Dendritic cell treated with granulocyte-macrophage colony-stimulating factor and Interleukin-4, amounts not matched to agents 40 ng/mL and 50 ng/mL, for 4 days (primary cell): Measurements from ENCODE around the gene ZNF423.
"Not testable (repeated sequence)": the region's sequence is repeated elsewhere in the genome, so short reads cannot be mapped to it uniquely, and the experiment has no call there.

Experiments
- H3K27ac Mint-ChIP-seq: one replicate; pipeline ENCODE4 v1.8.0; 2022; ENCODE audit warnings: mild to moderate bottlenecking, mixed read lengths
- H3K27me3 Mint-ChIP-seq: one replicate; pipeline ENCODE4 v1.8.0; 2022; ENCODE audit warnings: mild to moderate bottlenecking, mixed read lengths
- H3K36me3 Mint-ChIP-seq: one replicate; pipeline ENCODE4 v1.8.0; 2022; ENCODE audit warnings: low read depth, mixed read lengths
- H3K4me1 Mint-ChIP-seq: one replicate; pipeline ENCODE4 v1.8.0; 2022; ENCODE audit warnings: low read depth, mixed read lengths
- H3K4me3 Mint-ChIP-seq: one replicate; pipeline ENCODE4 v1.8.0; 2022; ENCODE audit warnings: mild to moderate bottlenecking, moderate library complexity, mixed read lengths
- H3K9me3 Mint-ChIP-seq: one replicate; pipeline ENCODE4 v1.8.0; 2022; ENCODE audit warnings: mixed read lengths
- intact Hi-C: fragments of 100-400 bp; cut with micrococcal nuclease; formaldehyde crosslinking; loops from one replicate; pipeline ENCODE4 v1.15.0; 2022

The ZNF423 gene

DNA sequence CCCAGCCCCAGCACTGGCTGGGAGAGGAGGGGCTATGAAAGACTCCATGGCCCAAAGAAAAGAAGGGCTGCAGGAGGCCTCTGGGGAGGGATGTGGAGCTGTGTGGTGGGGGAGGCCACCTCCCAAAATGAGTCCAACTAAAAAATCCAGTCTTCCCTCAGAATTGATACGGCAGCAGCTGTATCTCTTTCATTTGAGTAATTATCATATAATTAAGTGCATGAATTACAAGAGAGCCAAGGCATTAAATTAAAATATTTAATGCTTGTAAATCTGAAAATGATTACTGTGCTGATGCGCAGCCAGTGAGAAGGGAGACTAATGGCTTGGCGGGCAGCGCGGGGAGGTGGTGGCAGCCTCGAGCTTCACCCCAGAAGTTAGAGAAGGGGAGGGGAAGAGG, 289.5 kb downstream of the ZNF423 start:
- no peaks in the 10 kb centered on the region for H3K4me1 Mint-ChIP-seq
- no peaks in the 10 kb centered on the region for H3K27me3 Mint-ChIP-seq
- intact Hi-C loops, result no loop called here
- H3K4me3 Mint-ChIP-seq, result no peak overlapping the region
- no peak overlapping the region for H3K27ac Mint-ChIP-seq
- no peaks in the 10 kb centered on the region for H3K36me3 Mint-ChIP-seq
- no peaks in the 10 kb centered on the region for H3K9me3 Mint-ChIP-seq

- intact Hi-C loops, result no loop called here
- Mint-ChIP-seq H3K27me3 (no peaks in the 10 kb centered on the region), H3K27ac (no peak overlapping the region), H3K36me3 (no peaks in the 10 kb centered on the region), H3K9me3 (no peaks in the 10 kb centered on the region), H3K4me3 (no peak overlapping the region), H3K4me1 (no peaks in the 10 kb centered on the region)
Observed at GRCh38 chr16:49564496-49565229, 291.2 kb downstream of the ZNF423 start.

DNA sequence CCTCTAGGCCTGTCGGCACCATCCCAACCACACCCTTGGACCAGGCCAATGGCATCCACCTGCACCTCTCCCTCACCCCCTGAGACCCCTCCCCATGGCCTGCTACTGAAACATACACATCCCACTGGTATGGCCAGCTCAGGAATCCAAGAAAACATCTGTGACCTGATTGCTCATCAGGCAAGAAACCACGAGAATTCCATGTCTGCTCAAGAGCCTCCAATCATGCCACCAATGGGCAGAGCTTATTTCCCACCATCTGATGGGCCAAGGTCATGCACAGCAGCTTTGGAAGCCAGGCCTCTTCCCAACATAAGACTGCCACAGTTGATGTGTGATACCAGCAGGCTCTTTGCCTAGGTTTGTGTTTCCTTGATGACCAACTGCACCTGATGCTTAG, 292.2 kb downstream of the ZNF423 start:
- H3K9me3 Mint-ChIP-seq, result no peaks in the 10 kb centered on the region
- no peak overlapping the region for H3K27ac Mint-ChIP-seq
- H3K4me3 Mint-ChIP-seq, result no peak overlapping the region
- H3K27me3 Mint-ChIP-seq, result no peaks in the 10 kb centered on the region
- no peaks in the 10 kb centered on the region for H3K36me3 Mint-ChIP-seq
- H3K4me1 Mint-ChIP-seq, result no peaks in the 10 kb centered on the region
- intact Hi-C loops, result no loop called here

DNA sequence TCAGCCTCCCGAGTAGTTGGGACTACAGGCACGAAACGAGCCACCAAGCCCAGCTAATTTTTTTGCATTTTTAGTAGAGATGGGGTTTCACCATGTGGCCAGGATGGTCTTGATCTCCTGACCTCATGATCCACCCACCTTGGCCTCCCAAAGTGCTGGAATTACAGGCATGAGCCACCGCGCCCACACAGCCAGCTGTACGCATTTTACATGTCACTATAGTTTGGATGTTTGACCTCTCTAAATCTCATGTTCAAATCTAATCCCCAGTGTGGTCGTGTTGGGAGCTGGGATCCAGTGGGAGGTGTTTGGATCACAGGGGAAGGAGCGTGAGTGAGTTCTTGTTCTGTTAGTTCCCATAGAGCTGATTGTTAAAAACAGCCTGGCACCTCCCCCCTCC, 293.0 kb downstream of the ZNF423 start:
- H3K4me1 Mint-ChIP-seq, intact Hi-C loops, H3K4me3 Mint-ChIP-seq, H3K27ac Mint-ChIP-seq, H3K27me3 Mint-ChIP-seq, H3K9me3 Mint-ChIP-seq, H3K36me3 Mint-ChIP-seq: not testable (repeated sequence)

DNA sequence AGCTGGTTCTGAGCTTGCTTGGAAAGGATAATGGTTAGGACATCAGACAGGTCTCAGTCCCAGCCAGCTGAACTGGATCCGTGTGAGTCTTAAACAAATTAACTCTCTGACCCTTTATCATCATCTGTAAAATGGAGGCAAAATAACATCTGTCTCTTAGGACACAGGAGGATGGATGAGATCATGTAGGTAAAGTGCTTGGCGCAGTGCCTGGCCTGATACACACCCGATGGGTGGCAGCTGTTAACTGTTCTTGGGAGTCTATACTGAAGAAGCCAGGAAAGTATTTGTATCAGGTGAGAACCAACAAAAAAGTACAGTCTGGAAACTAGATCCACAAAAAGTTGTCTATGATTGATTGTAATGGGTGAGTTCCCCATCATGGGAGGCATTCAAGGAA, 293.7 kb downstream of the ZNF423 start:
- H3K27ac Mint-ChIP-seq, result no peak overlapping the region
- intact Hi-C loops, result no loop called here
- no peak overlapping the region for H3K4me3 Mint-ChIP-seq
- H3K27me3 Mint-ChIP-seq, result no peaks in the 10 kb centered on the region
- no peaks in the 10 kb centered on the region for H3K36me3 Mint-ChIP-seq
- no peaks in the 10 kb centered on the region for H3K4me1 Mint-ChIP-seq
- H3K9me3 Mint-ChIP-seq, result no peaks in the 10 kb centered on the region

- H3K9me3 Mint-ChIP-seq, result no peaks in the 10 kb centered on the region
- no peaks in the 10 kb centered on the region for H3K36me3 Mint-ChIP-seq
- no peaks in the 10 kb centered on the region for H3K4me1 Mint-ChIP-seq
- intact Hi-C loops, result no loop called here
- no peak overlapping the region for H3K27ac Mint-ChIP-seq
- no peak overlapping the region for H3K4me3 Mint-ChIP-seq
- H3K27me3 Mint-ChIP-seq, result no peaks in the 10 kb centered on the region
Observed at GRCh38 chr16:49560004-49560830, 295.7 kb downstream of the ZNF423 start.

- intact Hi-C loops, result no loop called here
- H3K9me3 Mint-ChIP-seq, result no peaks in the 10 kb centered on the region
- no peaks in the 10 kb centered on the region for H3K4me1 Mint-ChIP-seq
- H3K27me3 Mint-ChIP-seq, result no peaks in the 10 kb centered on the region
- H3K36me3 Mint-ChIP-seq, result no peaks in the 10 kb centered on the region
- H3K27ac Mint-ChIP-seq, result no peak overlapping the region
- H3K4me3 Mint-ChIP-seq, result no peak overlapping the region
Observed at GRCh38 chr16:49559242-49559641, 296.7 kb downstream of the ZNF423 start.

GRCh38 chr16:49558451-49558850, 297.5 kb downstream of the ZNF423 start:
- H3K27me3 Mint-ChIP-seq, result no peaks in the 10 kb centered on the region
- no peak overlapping the region for H3K27ac Mint-ChIP-seq
- H3K36me3 Mint-ChIP-seq, result no peaks in the 10 kb centered on the region
- H3K4me1 Mint-ChIP-seq, result no peaks in the 10 kb centered on the region
- intact Hi-C loops, result no loop called here
- no peak overlapping the region for H3K4me3 Mint-ChIP-seq
- H3K9me3 Mint-ChIP-seq, result no peaks in the 10 kb centered on the region

GRCh38 chr16:49556606-49557446, 299.1 kb downstream of the ZNF423 start:
- Mint-ChIP-seq H3K27me3 (no peaks in the 10 kb centered on the region), H3K9me3 (no peaks in the 10 kb centered on the region), H3K27ac (no peak overlapping the region), H3K36me3 (no peaks in the 10 kb centered on the region), H3K4me1 (no peaks in the 10 kb centered on the region), H3K4me3 (no peak overlapping the region)
- intact Hi-C loops, result no loop called here

- no peaks in the 10 kb centered on the region for H3K36me3 Mint-ChIP-seq
- no peaks in the 10 kb centered on the region for H3K27me3 Mint-ChIP-seq
- no peak overlapping the region for H3K4me3 Mint-ChIP-seq
- H3K27ac Mint-ChIP-seq, result no peak overlapping the region
- intact Hi-C loops, result no loop called here
- no peaks in the 10 kb centered on the region for H3K9me3 Mint-ChIP-seq
- H3K4me1 Mint-ChIP-seq, result no peaks in the 10 kb centered on the region
Observed at GRCh38 chr16:49556249-49556605, 299.7 kb downstream of the ZNF423 start.

GRCh38 chr16:49554681-49555080, 301.2 kb downstream of the ZNF423 start:
- H3K4me1 Mint-ChIP-seq, result no peaks in the 10 kb centered on the region
- H3K27ac Mint-ChIP-seq, result no peak overlapping the region
- H3K27me3 Mint-ChIP-seq, result no peaks in the 10 kb centered on the region
- H3K9me3 Mint-ChIP-seq, result no peaks in the 10 kb centered on the region
- no peaks in the 10 kb centered on the region for H3K36me3 Mint-ChIP-seq
- intact Hi-C loops, result no loop called here
- H3K4me3 Mint-ChIP-seq, result no peak overlapping the region

GRCh38 chr16:49552313-49552928, 303.5 kb downstream of the ZNF423 start:
- intact Hi-C loops, result no loop called here

DNA sequence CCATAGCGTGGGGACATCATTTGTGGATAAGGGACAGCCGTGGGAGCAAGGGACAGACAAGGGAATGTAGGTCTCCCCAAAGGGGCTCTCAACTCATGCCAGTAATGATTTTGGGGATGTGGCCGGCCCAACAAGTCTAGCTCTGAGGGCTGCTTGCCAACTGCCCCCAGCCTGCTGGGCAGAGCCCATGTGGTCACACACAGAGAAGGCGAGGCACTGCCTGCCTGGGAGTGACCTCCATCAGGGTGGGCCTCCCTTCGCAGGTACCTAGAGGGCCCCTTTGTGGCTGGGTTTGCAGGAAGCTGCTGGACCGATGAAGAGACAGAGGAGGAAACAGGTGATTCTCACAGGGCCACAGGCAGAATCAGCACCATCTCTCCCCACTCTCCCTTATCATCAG, 305.2 kb downstream of the ZNF423 start:
- intact Hi-C loops, result no loop called here
- no peaks in the 10 kb centered on the region for H3K4me1 Mint-ChIP-seq
- no peak overlapping the region for H3K27ac Mint-ChIP-seq
- H3K9me3 Mint-ChIP-seq, result no peaks in the 10 kb centered on the region
- no peaks in the 10 kb centered on the region for H3K27me3 Mint-ChIP-seq
- no peaks in the 10 kb centered on the region for H3K36me3 Mint-ChIP-seq
- no peak overlapping the region for H3K4me3 Mint-ChIP-seq

More at GRCh38 chr16:49552313-49552928, 303.5 kb downstream of the ZNF423 start:
- H3K4me1 Mint-ChIP-seq, result no peaks in the 10 kb centered on the region
- no peak overlapping the region for H3K27ac Mint-ChIP-seq
- no peak overlapping the region for H3K4me3 Mint-ChIP-seq
- no peaks in the 10 kb centered on the region for H3K27me3 Mint-ChIP-seq
- H3K9me3 Mint-ChIP-seq, result no peaks in the 10 kb centered on the region
- H3K36me3 Mint-ChIP-seq, result no peaks in the 10 kb centered on the region

GRCh38 chr16:49550140-49550539, 305.8 kb downstream of the ZNF423 start:
- H3K9me3 Mint-ChIP-seq, result no peaks in the 10 kb centered on the region
- no peaks in the 10 kb centered on the region for H3K36me3 Mint-ChIP-seq
- no peaks in the 10 kb centered on the region for H3K27me3 Mint-ChIP-seq
- H3K27ac Mint-ChIP-seq, result no peak overlapping the region
- no peaks in the 10 kb centered on the region for H3K4me1 Mint-ChIP-seq
- intact Hi-C loops, result no loop called here
- no peak overlapping the region for H3K4me3 Mint-ChIP-seq
